B cell (primary cell): Measurements from ENCODE around the gene UBR2. TPM values are rescaled to one million over a fixed set of nuclear protein-coding genes. Genes with fewer than 3 reads are reported as not detected.

Experiments
- ATAC-seq: fragments of 200-7000 bp; cut with Tn5 transposase; one replicate; pipeline ENCODE4 v1.10.0; 2021; ENCODE audit warnings: low read depth, mild to moderate bottlenecking, moderate number of reproducible peaks, moderate library complexity
- CTCF ChIA-PET: fragments of 350-600 bp; sonication (Branson Sonifier 250); formaldehyde crosslinking; loops from one replicate; lab custom pipeline; 2021; ENCODE audit warnings: antibody characterized with exemption, inconsistent platforms; lab: Charles Lee
- POLR2A ChIA-PET: fragments of 350-600 bp; sonication (Branson Sonifier 250); formaldehyde crosslinking; loops from one replicate; lab custom pipeline; 2021; ENCODE audit warnings: antibody characterized with exemption; lab: Charles Lee
- DNase-seq: peaks from one replicate; pipeline ENCODE4 v3.0.0; 2013
- H2AFZ ChIP-seq: 2 replicates; pipeline ENCODE4 v1.6.1; 2012; ENCODE audit warnings: mild to moderate bottlenecking, low read depth, low read length; ENCODE audit not compliant: insufficient read depth, poor library complexity, severe bottlenecking
- H3K27ac ChIP-seq, 2 donors: 1 replicate in 1 of 2; 2 replicates in 1 of 2; pipeline ENCODE4 v1.5.1; 2012 to 2013; ENCODE audit warnings: low read length in 2 of 2, mild to moderate bottlenecking in 2 of 2, moderate library complexity in 1 of 2
- H3K27me3 ChIP-seq, 4 experiments: fragments of 200-600 bp in 1 of 4; sonication (generic) in 1 of 4; replicated peaks in 1 of 4; 1 replicate in 2 of 4; 2 replicates in 2 of 4; pipeline versions ENCODE4 v1.6.1 to v1.7.0; 2013 to 2016; ENCODE audit warnings: low read length in 3 of 4, mild to moderate bottlenecking in 2 of 4, mixed read lengths in 1 of 4, moderate library complexity in 1 of 4; ENCODE audit not compliant: insufficient read depth in 4 of 4, control insufficient read depth in 3 of 4; ENCODE audit errors: control extremely low read depth in 1 of 4
- H3K36me3 ChIP-seq, 2 experiments: replicated peaks in 1 of 2; 1 replicate in 1 of 2; 2 replicates in 1 of 2; pipeline versions ENCODE4 v1.6.1 to v1.7.1; 2013; ENCODE audit warnings: low read length in 1 of 2; ENCODE audit not compliant: insufficient read depth in 2 of 2, control insufficient read depth in 1 of 2; ENCODE audit errors: control extremely low read depth in 1 of 2, extremely low read depth in 1 of 2
- H3K4me1 ChIP-seq, 2 donors: fragments of 200-600 bp in 1 of 2; sonication (generic) in 1 of 2; 1 replicate in 1 of 2; 2 replicates in 1 of 2; pipeline versions ENCODE4 v1.5.1 to v1.6.1; 2013 to 2017; ENCODE audit warnings: low read length in 2 of 2; ENCODE audit not compliant: control insufficient read depth in 2 of 2, insufficient read depth in 2 of 2
- H3K4me2 ChIP-seq: replicated peaks from 2 replicates; pipeline ENCODE3; 2012; ENCODE audit warnings: mild to moderate bottlenecking, low read depth, low read length; ENCODE audit not compliant: poor library complexity, severe bottlenecking
- H3K4me3 ChIP-seq, 5 experiments: fragments of 200-600 bp in 1 of 5; sonication (generic) in 1 of 5; 1 replicate in 3 of 5; 2 replicates in 2 of 5; pipeline versions ENCODE4 v1.5.1 to v1.7.0; 2011 to 2016; ENCODE audit warnings: low read length in 4 of 5, mild to moderate bottlenecking in 4 of 5, low read depth in 2 of 5, control low read depth in 1 of 5, moderate library complexity in 1 of 5; ENCODE audit not compliant: insufficient read depth in 1 of 5; ENCODE audit errors: control extremely low read depth in 1 of 5, extremely low read depth in 1 of 5
- H3K79me2 ChIP-seq: fragments of 200-600 bp; sonication (generic); one replicate; pipeline ENCODE4 v1.6.0; 2016; ENCODE audit warnings: low read length; ENCODE audit not compliant: control insufficient read depth, insufficient read depth
- H3K9ac ChIP-seq: fragments of 200-600 bp; sonication (generic); 2 replicates; pipeline ENCODE4 v1.6.1; 2017; ENCODE audit warnings: mild to moderate bottlenecking, low read length, moderate library complexity
- H3K9me3 ChIP-seq, 3 donors: one replicate each; pipeline versions ENCODE4 v1.6.1 to v1.7.1; 2013; ENCODE audit warnings: low read length in 2 of 3; ENCODE audit not compliant: control insufficient read depth in 2 of 3, insufficient read depth in 1 of 3; ENCODE audit errors: control extremely low read depth in 1 of 3
- H4K20me1 ChIP-seq: 2 replicates; pipeline ENCODE4 v1.6.0; 2012; ENCODE audit warnings: mild to moderate bottlenecking, low read length; ENCODE audit not compliant: insufficient read depth, control insufficient read depth, poor library complexity, severe bottlenecking
- H3K27ac Mint-ChIP-seq: one replicate; pipeline ENCODE4 v1.8.0; 2021; ENCODE audit warnings: mixed read lengths
- H3K27me3 Mint-ChIP-seq: one replicate; pipeline ENCODE4 v1.8.0; 2021; ENCODE audit warnings: mixed read lengths
- H3K4me1 Mint-ChIP-seq: one replicate; pipeline ENCODE4 v1.8.0; 2021; ENCODE audit warnings: mixed read lengths
- H3K4me3 Mint-ChIP-seq: one replicate; pipeline ENCODE4 v1.8.0; 2021; ENCODE audit warnings: mixed read lengths
- H3K9me3 Mint-ChIP-seq: one replicate; pipeline ENCODE4 v1.8.0; 2022; ENCODE audit warnings: mixed read lengths; ENCODE audit not compliant: insufficient read depth
- EZH2 ChIP-seq: IDR thresholded peaks from 2 replicates; pipeline ENCODE4 v1.6.1; 2012; ENCODE audit warnings: borderline replicate concordance, low read depth, mild to moderate bottlenecking, moderate library complexity, low read length; ENCODE audit not compliant: insufficient read depth, poor library complexity, severe bottlenecking
- WGBS: methylation state at CpG from one replicate; pipeline ENCODE4 v1.1.5; 2013; ENCODE audit warnings: missing lambda C conversion rate; ENCODE audit not compliant: insufficient coverage; 5-methylcytosine and 5-hydroxymethylcytosine counted together
- intact Hi-C: fragments of 100-400 bp; cut with micrococcal nuclease; formaldehyde crosslinking; loops from one replicate; pipeline ENCODE4 v1.10.0; 2022
- polyA plus RNA-seq: library from polyadenylated mRNA; depleted of rRNA; stranded (reverse); fragments of >200 nt; gene quantifications from 2 replicates; pipeline ENCODE4 v1.2.3, GENCODE V29; 2012
- total RNA-seq, 2 donors: library from RNA; stranded (reverse); fragments of 120-200 nt in 1 of 2; gene quantifications; 1 replicate in 1 of 2; 2 replicates in 1 of 2; pipeline versions ENCODE4 v1.2.3 to v1.2.4, GENCODE V29; 2013 to 2022
- TF ChIP-seq, protein P1 (sequence below): fragments of 200-600 bp; IDR thresholded peaks from one replicate; pipeline ENCODE4 v1.8.0; 2022; ENCODE audit warnings: antibody characterized with exemption, mild to moderate bottlenecking

UBR2 gene
- total and polyA plus RNA-seq, 2 donors (not counting 1 experiment from before 2014, with no cell fraction given): 9.7 to 56.2 TPM

DNA sequence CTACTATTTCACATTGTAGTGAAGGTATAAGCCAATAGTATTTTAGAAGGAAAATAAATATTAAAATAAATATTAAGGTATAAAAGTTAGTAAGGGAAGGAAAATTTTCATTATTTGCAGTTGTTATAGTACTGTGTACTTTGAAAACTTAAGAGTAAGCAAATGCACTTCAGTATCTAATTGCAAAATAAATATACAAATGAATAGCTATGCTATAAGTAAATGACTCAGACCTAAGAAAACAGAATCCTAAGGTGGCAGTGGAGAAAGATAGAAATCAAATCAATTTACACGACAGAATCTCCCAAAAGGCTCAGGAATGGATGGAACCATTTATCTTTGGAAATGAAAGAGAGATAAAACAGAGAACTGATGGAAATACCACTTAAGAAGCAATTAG, 24.7 kb upstream of the UBR2 start:
- Histone ChIP-seq H3K27ac (no peak overlapping the region), H3K79me2 (no peaks in the 10 kb centered on the region), H3K27me3 (no peaks in the 10 kb centered on the region), H3K4me1 (no peaks in the 10 kb centered on the region), H4K20me1 (no peaks in the 10 kb centered on the region), H3K4me3 (no peak overlapping the region), H3K9me3 (no peaks in the 10 kb centered on the region), H2AFZ (no peak overlapping the region), H3K36me3 (no peaks in the 10 kb centered on the region), H3K9ac (no peak overlapping the region), H3K4me2 (no peak overlapping the region)
- Mint-ChIP-seq H3K4me1 (no peaks in the 10 kb centered on the region), H3K9me3 (no peaks in the 10 kb centered on the region), H3K27me3 (peaks cover 7% of the 10 kb centered on the region), H3K4me3 (no peak overlapping the region), H3K27ac (no peak overlapping the region)
- WGBS: no CpG with 5 or more reads among the region's 1 CpG
- DNase-seq: no peak
- ATAC-seq: no peak
- no peak for TF ChIP-seq EZH2
- TF ChIP-seq, protein P1, sequence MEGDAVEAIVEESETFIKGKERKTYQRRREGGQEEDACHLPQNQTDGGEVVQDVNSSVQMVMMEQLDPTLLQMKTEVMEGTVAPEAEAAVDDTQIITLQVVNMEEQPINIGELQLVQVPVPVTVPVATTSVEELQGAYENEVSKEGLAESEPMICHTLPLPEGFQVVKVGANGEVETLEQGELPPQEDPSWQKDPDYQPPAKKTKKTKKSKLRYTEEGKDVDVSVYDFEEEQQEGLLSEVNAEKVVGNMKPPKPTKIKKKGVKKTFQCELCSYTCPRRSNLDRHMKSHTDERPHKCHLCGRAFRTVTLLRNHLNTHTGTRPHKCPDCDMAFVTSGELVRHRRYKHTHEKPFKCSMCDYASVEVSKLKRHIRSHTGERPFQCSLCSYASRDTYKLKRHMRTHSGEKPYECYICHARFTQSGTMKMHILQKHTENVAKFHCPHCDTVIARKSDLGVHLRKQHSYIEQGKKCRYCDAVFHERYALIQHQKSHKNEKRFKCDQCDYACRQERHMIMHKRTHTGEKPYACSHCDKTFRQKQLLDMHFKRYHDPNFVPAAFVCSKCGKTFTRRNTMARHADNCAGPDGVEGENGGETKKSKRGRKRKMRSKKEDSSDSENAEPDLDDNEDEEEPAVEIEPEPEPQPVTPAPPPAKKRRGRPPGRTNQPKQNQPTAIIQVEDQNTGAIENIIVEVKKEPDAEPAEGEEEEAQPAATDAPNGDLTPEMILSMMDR: no peak
- CTCF ChIA-PET: no interaction called here
- intact Hi-C loops: no loop called here
- POLR2A ChIA-PET: no interaction called here

DNA sequence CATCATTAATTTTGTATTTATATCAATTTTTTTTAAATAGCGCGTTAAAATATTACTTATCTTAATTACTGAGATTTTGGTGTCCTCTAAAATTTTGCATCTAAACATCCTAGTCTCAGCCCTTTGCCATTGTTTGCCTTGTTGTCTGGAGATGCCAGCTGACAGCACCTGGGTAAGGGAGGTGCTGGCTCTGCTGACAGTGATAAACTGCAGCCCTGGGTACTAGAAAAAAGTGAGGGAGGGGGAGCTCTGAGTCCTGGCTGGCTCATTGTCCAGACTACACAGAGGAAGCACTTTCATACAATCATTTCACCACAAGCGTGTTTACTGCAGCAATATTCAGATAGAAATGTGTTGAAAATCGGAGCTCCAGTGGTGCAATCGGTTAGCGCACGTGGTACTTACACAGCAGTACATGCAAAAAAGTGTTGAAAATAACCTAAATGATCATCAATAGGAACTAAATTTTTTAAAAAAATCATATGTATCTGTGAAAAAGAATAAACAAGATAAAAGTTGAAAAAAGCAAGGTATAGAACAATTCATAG, 18.5 kb upstream of the UBR2 start:
- Histone ChIP-seq H3K4me3 (no peak overlapping the region), H3K9ac (no peak overlapping the region), H3K36me3 (no peaks in the 10 kb centered on the region), H3K27me3 (no peaks in the 10 kb centered on the region), H3K27ac (no peak overlapping the region), H3K9me3 (no peaks in the 10 kb centered on the region), H3K79me2 (no peaks in the 10 kb centered on the region), H4K20me1 (no peaks in the 10 kb centered on the region), H2AFZ (no peak overlapping the region), H3K4me2 (no peak overlapping the region), H3K4me1 (peaks cover 11 to 13% of the 10 kb centered on the region in 2 donors)
- ChIA-PET CTCF (interaction anchor here (1.1 to 3.2 kb wide), 2 partner anchors 12 to 236 kb away, joined by 3 to 46 read pairs; no protein-coding TSS in a partner anchor), POLR2A (no interaction called here)
- Mint-ChIP-seq H3K4me1 (peaks cover 14% of the 10 kb centered on the region), H3K9me3 (no peaks in the 10 kb centered on the region), H3K27ac (no peak overlapping the region), H3K27me3 (no peaks in the 10 kb centered on the region), H3K4me3 (no peak overlapping the region)
- ATAC-seq: no peak
- no peak for DNase-seq
- TF ChIP-seq, protein P1: no peak
- TF ChIP-seq EZH2: no peak
- no CpG with 5 or more reads among the region's 7 CpGs for WGBS
- intact Hi-C loops: loop anchor here (10.0 kb wide), 1 partner anchor 90 kb away; the partner anchor contains the start of gene TRERF1
